Ovary (tissue), 9 donors: ENCODE data around the gene MORN4. TPM values are rescaled to one million over a fixed set of nuclear protein-coding genes. Genes with fewer than 3 reads are reported as not detected.

Experiments
- DNase-seq, 5 donors: peaks; one replicate each; pipeline ENCODE4 v3.0.0-alpha.2; 2019 to 2020
- H3K27ac ChIP-seq, 2 donors: fragments of 200-600 bp; one replicate each; pipeline versions ENCODE4 v1.5.1 to v1.8.0; 2019 to 2022
- H3K27me3 ChIP-seq: fragments of 200-600 bp; one replicate; pipeline ENCODE4 v1.8.0; 2022
- H3K36me3 ChIP-seq: fragments of 200-600 bp; sonication (generic); one replicate; pipeline ENCODE4 v1.5.1; 2019
- H3K4me1 ChIP-seq: one replicate; pipeline ENCODE4 v1.8.1; 2013; ENCODE audit warnings: mild to moderate bottlenecking, moderate library complexity; ENCODE audit not compliant: insufficient read depth
- H3K4me3 ChIP-seq: fragments of 200-600 bp; sonication (generic); one replicate; pipeline ENCODE4 v1.5.1; 2017
- H3K9me3 ChIP-seq, 2 donors: fragments of 200-600 bp in 1 of 2; sonication (generic) in 1 of 2; one replicate each; pipeline versions ENCODE4 v1.5.1 to v1.8.1; 2013 to 2019; ENCODE audit warnings: mild to moderate bottlenecking in 1 of 2, moderate library complexity in 1 of 2
- EP300 ChIP-seq: sonication (generic); formaldehyde crosslinking; IDR thresholded peaks from one replicate; pipeline ENCODE4 v1.6.1; 2017; ENCODE audit warnings: antibody characterized with exemption
- POLR2A ChIP-seq: fragments of 450-650 bp; IDR thresholded peaks from one replicate; pipeline ENCODE4 v1.6.1; 2017; ENCODE audit warnings: antibody characterized with exemption, mild to moderate bottlenecking, moderate library complexity
- WGBS, 3 donors: extraction: QIAGEN DNeasy Blood & Tissue Kit in 1 of 3; methylation state at CpG; one replicate each; pipeline versions ENCODE4 v1.1.5 to v1.1.7; 2013 to 2017; 5-methylcytosine and 5-hydroxymethylcytosine counted together
- intact Hi-C, 4 donors: fragments of 100-400 bp; cut with DNase I; formaldehyde crosslinking; loops; one replicate each; pipeline versions ENCODE4 v1.11.0 to v1.15.1; 2022 to 2023
- polyA plus RNA-seq, 2 donors: library from polyadenylated mRNA; stranded (reverse); fragments of 200-250 nt in 1 of 2; fragments of 350-450 nt in 1 of 2; fragmentation: Illumina TruSeq in 1 of 2; extraction: RNeasy Lipid Tissue Mini Kit (QIAGEN cat#74804) in 1 of 2; gene quantifications; one replicate each; pipeline ENCODE4 v1.2.3, GENCODE V29; 2013 to 2014
- total RNA-seq, 7 donors: library from RNA; depleted of rRNA in 2 of 7; stranded (reverse); fragments of >200 nt in 2 of 7; fragmentation: NEBNext Ultra II Directional in 3 of 7; extraction: Animal tissue kit (Norgen Biotek cat#: 25700) in 3 of 7; gene quantifications; one replicate each; pipeline versions ENCODE4 v1.1.0 to v1.2.4, GENCODE V29; 2016 to 2023
- TF ChIP-seq, protein P1 (sequence below), 3 donors: fragments of 450-650 bp in 2 of 3; fragments of 200-600 bp in 1 of 3; IDR thresholded peaks; one replicate each; pipeline versions ENCODE4 v1.5.1 to v1.8.0; 2016 to 2022; ENCODE audit warnings: antibody characterized with exemption in 3 of 3, mild to moderate bottlenecking in 1 of 3
- donor health status: DM: no; HTN: no; CAD: no; lungs with moderate emphysema.
- donor health status: DM: no; HTN: no; CAD: no.
- donor health status: Bipolar disorder and iron deficiency.
- donor health status: DM: yes; HTN: yes; CAD: no.
- donor health status: DM: no; HTN: no; CAD: no.
- donor health status: DM: yes; HTN: yes; CAD: no.

Gene MORN4
- total and polyA plus RNA-seq, 9 donors = 6.6 to 17.7 (median 11.5) TPM

GRCh38 chr10:97612386-97612785, 20.9 kb downstream of the MORN4 start:
- no peaks in the 10 kb centered on the region for H3K36me3 ChIP-seq
- no peaks in the 10 kb centered on the region for H3K27me3 ChIP-seq
- TF ChIP-seq POLR2A = no peak
- TF ChIP-seq EP300 = no peak
- TF ChIP-seq, protein P1, sequence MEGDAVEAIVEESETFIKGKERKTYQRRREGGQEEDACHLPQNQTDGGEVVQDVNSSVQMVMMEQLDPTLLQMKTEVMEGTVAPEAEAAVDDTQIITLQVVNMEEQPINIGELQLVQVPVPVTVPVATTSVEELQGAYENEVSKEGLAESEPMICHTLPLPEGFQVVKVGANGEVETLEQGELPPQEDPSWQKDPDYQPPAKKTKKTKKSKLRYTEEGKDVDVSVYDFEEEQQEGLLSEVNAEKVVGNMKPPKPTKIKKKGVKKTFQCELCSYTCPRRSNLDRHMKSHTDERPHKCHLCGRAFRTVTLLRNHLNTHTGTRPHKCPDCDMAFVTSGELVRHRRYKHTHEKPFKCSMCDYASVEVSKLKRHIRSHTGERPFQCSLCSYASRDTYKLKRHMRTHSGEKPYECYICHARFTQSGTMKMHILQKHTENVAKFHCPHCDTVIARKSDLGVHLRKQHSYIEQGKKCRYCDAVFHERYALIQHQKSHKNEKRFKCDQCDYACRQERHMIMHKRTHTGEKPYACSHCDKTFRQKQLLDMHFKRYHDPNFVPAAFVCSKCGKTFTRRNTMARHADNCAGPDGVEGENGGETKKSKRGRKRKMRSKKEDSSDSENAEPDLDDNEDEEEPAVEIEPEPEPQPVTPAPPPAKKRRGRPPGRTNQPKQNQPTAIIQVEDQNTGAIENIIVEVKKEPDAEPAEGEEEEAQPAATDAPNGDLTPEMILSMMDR (IDR thresholded peaks at IDR 0.05) = peak in 1 of 3 donors; percentile 15
- H3K9me3 ChIP-seq = no peaks in the 10 kb centered on the region
- 25 to 41% (median 29%) methylated on average over 2 of the region's 2 CpGs for WGBS, 3 donors
- no peak overlapping the region for H3K27ac ChIP-seq
- DNase-seq = no peak
- intact Hi-C loops = loop anchor here in 2 of 4 donors (5.0 to 10.0 kb wide), 2 partner anchors 150 to 208 kb away; partner anchors contain the start of gene RRP12 (in 1 of the 2)
- H3K4me3 ChIP-seq = no peak overlapping the region
- H3K4me1 ChIP-seq = no peaks in the 10 kb centered on the region

GRCh38 chr10:97611473-97611872, 21.8 kb downstream of the MORN4 start:
- DNase-seq = no peak
- Histone ChIP-seq H3K4me3 (no peak overlapping the region), H3K27me3 (no peaks in the 10 kb centered on the region), H3K36me3 (no peaks in the 10 kb centered on the region), H3K27ac (no peak overlapping the region), H3K9me3 (no peaks in the 10 kb centered on the region), H3K4me1 (no peaks in the 10 kb centered on the region)
- 88 to 89% (median 89%) methylated on average over 12 of the region's 12 CpGs for WGBS, 3 donors
- TF ChIP-seq, protein P1 (IDR thresholded peaks at IDR 0.05) = no peak
- no peak for TF ChIP-seq POLR2A
- TF ChIP-seq EP300 = no peak
- intact Hi-C loops = loop anchor here in 2 of 4 donors (2.0 to 10.0 kb wide), 4 partner anchors 21 to 207 kb away; partner anchors contain the start of genes ANKRD2 (in 1 of the 2) and RRP12 (in 1 of the 2)

GRCh38 chr10:97608991-97609561, 24.2 kb downstream of the MORN4 start:
- 60 to 72% (median 68%) methylated on average over 13 of the region's 13 CpGs for WGBS, 3 donors
- TF ChIP-seq EP300 = no peak
- no peak for TF ChIP-seq POLR2A
- TF ChIP-seq, protein P1 (IDR thresholded peaks at IDR 0.05) = no peak
- intact Hi-C loops = no loop called here
- no peaks in the 10 kb centered on the region for H3K4me1 ChIP-seq
- no peaks in the 10 kb centered on the region for H3K9me3 ChIP-seq
- no peaks in the 10 kb centered on the region for H3K36me3 ChIP-seq
- DNase-seq = no peak
- no peaks in the 10 kb centered on the region for H3K27me3 ChIP-seq
- H3K4me3 ChIP-seq = no peak overlapping the region
- H3K27ac ChIP-seq = no peak overlapping the region

- no peaks in the 10 kb centered on the region for H3K36me3 ChIP-seq
- H3K4me3 ChIP-seq = no peak overlapping the region
- TF ChIP-seq POLR2A (no peak), EP300 (no peak)
- TF ChIP-seq, protein P1 (IDR thresholded peaks at IDR 0.05) = no peak
- no peaks in the 10 kb centered on the region for H3K9me3 ChIP-seq
- no peaks in the 10 kb centered on the region for H3K4me1 ChIP-seq
- 91 to 96% (median 94%) methylated on average over 5 of the region's 5 CpGs for WGBS, 3 donors
- intact Hi-C loops = no loop called here
- no peaks in the 10 kb centered on the region for H3K27me3 ChIP-seq
- DNase-seq = no peak
- H3K27ac ChIP-seq = no peak overlapping the region
Observed at GRCh38 chr10:97607095-97607636, 26.1 kb downstream of the MORN4 start.
